GM12873 (cell line): ENCODE data around the gene SIRPA.

ENCODE experiments used
- CTCF ChIP-seq: IDR thresholded peaks from 2 replicates; pipeline ENCODE4 v1.5.1; 2012; ENCODE audit warnings: low read depth, mild to moderate bottlenecking, moderate library complexity, low read length, control low read depth; ENCODE audit not compliant: insufficient read depth; ENCODE audit errors: missing control alignments

The SIRPA gene

GRCh38 chr20:1964659-1965405, 69.6 kb downstream of the SIRPA start:
- peak; percentile 44 for TF ChIP-seq CTCF

- TF ChIP-seq CTCF, result peak; percentile 87
Observed at GRCh38 chr20:1965520-1966351, 70.5 kb downstream of the SIRPA start.

- no peak for TF ChIP-seq CTCF
Observed at GRCh38 chr20:1968964-1969363, 73.8 kb downstream of the SIRPA start.

GRCh38 chr20:1971893-1972586, 76.8 kb downstream of the SIRPA start:
- no peak for TF ChIP-seq CTCF

GRCh38 chr20:1973601-1974440, 78.6 kb downstream of the SIRPA start:
- no peak for TF ChIP-seq CTCF

GRCh38 chr20:1975291-1975690, 80.1 kb downstream of the SIRPA start:
- TF ChIP-seq CTCF, result no peak
